GM18520 (cell line): ENCODE measurements around the gene SYCP3.
"Not testable (repeated sequence)": the region's sequence is repeated elsewhere in the genome, so short reads cannot be mapped to it uniquely, and the experiment has no call there.

Source experiments
- ATAC-seq: cut with Tn5 transposase; IDR thresholded peaks from one replicate; pipeline ENCODE4 v1.9.1; 2021; ENCODE audit not compliant: unreplicated experiment

The SYCP3 gene

GRCh38 chr12:101681627-101682026 lies 57.6 kb downstream of the SYCP3 start:
- not testable (repeated sequence) for ATAC-seq

- no peak for ATAC-seq
These were observed 58.6 kb downstream of the SYCP3 start for GRCh38 chr12:101680647-101681046.

GRCh38 chr12:101680240-101680639 lies 59.0 kb downstream of the SYCP3 start:
- no peak for ATAC-seq
